ENCODE measurements around the gene LIMS1. TPM values are rescaled to one million over a fixed set of nuclear protein-coding genes. Genes with fewer than 3 reads are reported as not detected.

Gene LIMS1
- total and polyA plus RNA-seq, 2 donors (not counting 3 experiments of a cell fraction or from before 2014, with no cell fraction given): 153 to 229 TPM

DNA sequence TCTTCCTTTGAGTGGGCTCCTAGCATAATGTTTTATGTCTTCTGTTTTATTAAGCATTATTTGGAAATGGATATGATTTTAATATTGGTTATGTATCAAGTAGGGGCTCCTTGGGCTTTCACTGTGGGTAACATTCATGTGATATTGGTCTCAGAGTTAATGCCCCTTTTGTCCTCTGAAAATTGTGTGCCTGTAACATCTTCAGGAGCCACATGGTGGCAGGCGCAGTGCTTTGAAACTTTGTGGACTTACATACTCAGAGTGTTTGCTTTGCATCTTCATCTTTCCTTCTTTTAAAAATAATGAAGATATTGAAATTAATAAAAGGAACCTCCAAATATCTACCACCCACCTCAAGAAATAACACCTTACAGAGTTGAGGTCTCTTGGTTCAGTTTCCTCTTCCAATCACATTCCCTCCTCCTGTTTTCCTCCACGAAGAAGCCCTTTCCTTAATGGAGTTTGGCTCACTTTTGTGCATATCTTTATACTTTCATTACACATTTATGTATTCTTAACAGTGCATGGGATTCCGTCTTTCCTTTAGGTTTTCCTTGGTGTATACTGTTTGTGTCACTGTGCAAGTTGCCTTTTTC lies 73.5 kb downstream of the LIMS1 start:
- ChIA-PET POLR2A (no interaction called here), CTCF (interaction anchor here (0.7 to 10.3 kb wide), 3 partner anchors 9 to 29 kb away, joined by 3 to 166 read pairs (median 103); no protein-coding TSS in a partner anchor)
- intact Hi-C loops (cut with micrococcal nuclease): loop anchor here (1.0 to 2.0 kb wide), 2 partner anchors 28 to 71 kb away; no protein-coding TSS in a partner anchor
- H2AFZ ChIP-seq (ENCODE audit: low read depth, low read length): no peak overlapping the region
- dilution Hi-C loops (cut with MboI; ENCODE audit: extremely low pct_ligation_motif_present, low sequenced_read_pairs): no loop called here
- no peaks in the 10 kb centered on the region for H3K9me1 ChIP-seq (replicated peaks; ENCODE audit: control insufficient read depth, extremely low read depth, insufficient read depth, low read length)
- DNase-seq (ENCODE audit: low read depth, low spot score): peak; percentile 79
- H3K4me3 ChIP-seq (replicated peaks in 1 of 3; ENCODE audit: insufficient read depth in 1 of 3, low read depth in 1 of 3, low read length in 3 of 3): no peak overlapping the region
- H3K4me2 ChIP-seq (ENCODE audit: insufficient read depth, low read length): no peak overlapping the region
- no peaks in the 10 kb centered on the region for H4K20me1 ChIP-seq (replicated peaks; ENCODE audit: control insufficient read depth, extremely low read depth, insufficient read depth, low read length)
- TF ChIP-seq, protein P1, sequence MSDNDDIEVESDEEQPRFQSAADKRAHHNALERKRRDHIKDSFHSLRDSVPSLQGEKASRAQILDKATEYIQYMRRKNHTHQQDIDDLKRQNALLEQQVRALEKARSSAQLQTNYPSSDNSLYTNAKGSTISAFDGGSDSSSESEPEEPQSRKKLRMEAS (IDR thresholded peaks at IDR 0.05; ENCODE audit: insufficient read depth, insufficient read length): no peak
- TF ChIP-seq, protein P2, sequence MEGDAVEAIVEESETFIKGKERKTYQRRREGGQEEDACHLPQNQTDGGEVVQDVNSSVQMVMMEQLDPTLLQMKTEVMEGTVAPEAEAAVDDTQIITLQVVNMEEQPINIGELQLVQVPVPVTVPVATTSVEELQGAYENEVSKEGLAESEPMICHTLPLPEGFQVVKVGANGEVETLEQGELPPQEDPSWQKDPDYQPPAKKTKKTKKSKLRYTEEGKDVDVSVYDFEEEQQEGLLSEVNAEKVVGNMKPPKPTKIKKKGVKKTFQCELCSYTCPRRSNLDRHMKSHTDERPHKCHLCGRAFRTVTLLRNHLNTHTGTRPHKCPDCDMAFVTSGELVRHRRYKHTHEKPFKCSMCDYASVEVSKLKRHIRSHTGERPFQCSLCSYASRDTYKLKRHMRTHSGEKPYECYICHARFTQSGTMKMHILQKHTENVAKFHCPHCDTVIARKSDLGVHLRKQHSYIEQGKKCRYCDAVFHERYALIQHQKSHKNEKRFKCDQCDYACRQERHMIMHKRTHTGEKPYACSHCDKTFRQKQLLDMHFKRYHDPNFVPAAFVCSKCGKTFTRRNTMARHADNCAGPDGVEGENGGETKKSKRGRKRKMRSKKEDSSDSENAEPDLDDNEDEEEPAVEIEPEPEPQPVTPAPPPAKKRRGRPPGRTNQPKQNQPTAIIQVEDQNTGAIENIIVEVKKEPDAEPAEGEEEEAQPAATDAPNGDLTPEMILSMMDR (IDR thresholded peaks at IDR 0.05; ENCODE audit: extremely low read depth in 1 of 2, insufficient read depth in 1 of 2, low read depth in 1 of 2, low read length in 2 of 2): peak; percentile 57 to 60
- H3K27me3 ChIP-seq (ENCODE audit: control insufficient read depth in 2 of 2, insufficient read depth in 2 of 2, low read length in 2 of 2): no peaks in the 10 kb centered on the region
- no peaks in the 10 kb centered on the region for H3K36me3 ChIP-seq (ENCODE audit: control insufficient read depth in 2 of 2, extremely low read depth in 1 of 2, insufficient read depth in 2 of 2, low read length in 2 of 2)
- H3K9me3 ChIP-seq (replicated peaks; ENCODE audit: control insufficient read depth, insufficient read depth, low read length): no peaks in the 10 kb centered on the region
- H3K79me2 ChIP-seq (ENCODE audit: control insufficient read depth, insufficient read depth, low read length): peaks cover 42% of the 10 kb centered on the region
- BruUV-seq (replicated peaks): no TSS peak
- H3K4me1 ChIP-seq (ENCODE audit: control insufficient read depth, extremely low read depth, insufficient read depth, low read length): no peaks in the 10 kb centered on the region
- H3K27ac ChIP-seq (ENCODE audit: insufficient read depth, low read depth, low read length): no peak overlapping the region
- no peak overlapping the region for H3K9ac ChIP-seq (replicated peaks; ENCODE audit: extremely low read depth, insufficient read depth, low read length)
- peak; percentile 82 for FAIRE-seq

DNA sequence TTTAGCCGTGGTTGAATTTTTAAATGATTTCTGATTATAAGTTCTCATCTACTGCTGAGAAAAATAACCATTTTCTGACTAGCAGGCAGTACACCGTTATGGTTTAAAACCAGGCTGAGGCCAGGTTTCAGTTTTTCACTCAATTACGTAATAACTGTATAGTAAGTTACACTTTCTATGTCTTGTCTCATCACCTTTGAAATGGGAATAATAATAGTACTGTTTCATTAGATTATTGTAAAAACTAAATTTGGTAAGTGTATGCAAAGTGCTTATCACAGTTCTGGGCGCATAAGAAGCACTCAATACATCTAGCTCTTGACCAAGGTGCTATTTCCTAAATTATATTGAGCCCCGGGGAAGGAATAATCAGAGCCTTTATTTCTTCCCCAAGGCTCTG lies 76.8 kb downstream of the LIMS1 start:
- no peaks in the 10 kb centered on the region for H3K9me1 ChIP-seq (replicated peaks; ENCODE audit: control insufficient read depth, extremely low read depth, insufficient read depth, low read length)
- H3K79me2 ChIP-seq (ENCODE audit: control insufficient read depth, insufficient read depth, low read length): peaks cover 38% of the 10 kb centered on the region
- H3K4me3 ChIP-seq (replicated peaks in 1 of 3; ENCODE audit: insufficient read depth in 1 of 3, low read depth in 1 of 3, low read length in 3 of 3): no peak overlapping the region
- no peak overlapping the region for H3K4me2 ChIP-seq (ENCODE audit: insufficient read depth, low read length)
- POLR2A ChIA-PET: no interaction called here
- H4K20me1 ChIP-seq (replicated peaks; ENCODE audit: control insufficient read depth, extremely low read depth, insufficient read depth, low read length): no peaks in the 10 kb centered on the region
- H2AFZ ChIP-seq (ENCODE audit: low read depth, low read length): no peak overlapping the region
- CTCF ChIA-PET: interaction anchor here (0.7 to 10.3 kb wide), 6 partner anchors 10 to 78 kb away, joined by 3 to 166 read pairs (median 6); no protein-coding TSS in a partner anchor
- DNase-seq (ENCODE audit: low read depth, low spot score): no peak
- H3K36me3 ChIP-seq (ENCODE audit: control insufficient read depth in 2 of 2, extremely low read depth in 1 of 2, insufficient read depth in 2 of 2, low read length in 2 of 2): no peaks in the 10 kb centered on the region
- dilution Hi-C loops (cut with MboI; ENCODE audit: extremely low pct_ligation_motif_present, low sequenced_read_pairs) (no loop called here), intact Hi-C loops (cut with micrococcal nuclease) (no loop called here)
- TF ChIP-seq GATA2 (IDR thresholded peaks at IDR 0.05; ENCODE audit: insufficient read depth, insufficient read length, low read depth, low read length) (no peak), EZH2 (IDR thresholded peaks at IDR 0.05; ENCODE audit: borderline replicate concordance, low read depth, low read length, severe bottlenecking) (no peak), MYC (IDR thresholded peaks at IDR 0.05; ENCODE audit: low read depth, low read length) (no peak), POLR2A (IDR thresholded peaks at IDR 0.05; ENCODE audit: low read depth, low read length) (no peak), FOS (IDR thresholded peaks at IDR 0.05; ENCODE audit: borderline replicate concordance, insufficient read depth, low read length) (no peak), JUN (IDR thresholded peaks at IDR 0.05; ENCODE audit: borderline replicate concordance, insufficient read depth, insufficient read length, low read depth) (no peak), POLR2AphosphoS5 (IDR thresholded peaks at IDR 0.05; ENCODE audit: insufficient read depth, low read depth, low read length) (no peak)
- TF ChIP-seq, protein P2 (IDR thresholded peaks at IDR 0.05; ENCODE audit: extremely low read depth in 1 of 2, insufficient read depth in 1 of 2, low read depth in 1 of 2, low read length in 2 of 2): no peak
- TF ChIP-seq, protein P1 (IDR thresholded peaks at IDR 0.05; ENCODE audit: insufficient read depth, insufficient read length): no peak
- H3K27me3 ChIP-seq (ENCODE audit: control insufficient read depth in 2 of 2, insufficient read depth in 2 of 2, low read length in 2 of 2): no peaks in the 10 kb centered on the region
- H3K27ac ChIP-seq (ENCODE audit: insufficient read depth, low read depth, low read length): no peak overlapping the region
- H3K4me1 ChIP-seq (ENCODE audit: control insufficient read depth, extremely low read depth, insufficient read depth, low read length): peaks cover 12% of the 10 kb centered on the region
- H3K9me3 ChIP-seq (replicated peaks; ENCODE audit: control insufficient read depth, insufficient read depth, low read length): no peaks in the 10 kb centered on the region
- no peak for FAIRE-seq
- no peak overlapping the region for H3K9ac ChIP-seq (replicated peaks; ENCODE audit: extremely low read depth, insufficient read depth, low read length)
- no TSS peak for BruUV-seq (replicated peaks)

All from endothelial cell of umbilical vein (primary cell).